HG02852 (cell line): ENCODE measurements around the gene GPA33.

Experiments
- ATAC-seq: cut with Tn5 transposase; IDR thresholded peaks from one replicate; pipeline ENCODE4 v1.9.1; 2021; ENCODE audit warnings: mild to moderate bottlenecking, moderate library complexity; ENCODE audit not compliant: unreplicated experiment

Gene GPA33

DNA sequence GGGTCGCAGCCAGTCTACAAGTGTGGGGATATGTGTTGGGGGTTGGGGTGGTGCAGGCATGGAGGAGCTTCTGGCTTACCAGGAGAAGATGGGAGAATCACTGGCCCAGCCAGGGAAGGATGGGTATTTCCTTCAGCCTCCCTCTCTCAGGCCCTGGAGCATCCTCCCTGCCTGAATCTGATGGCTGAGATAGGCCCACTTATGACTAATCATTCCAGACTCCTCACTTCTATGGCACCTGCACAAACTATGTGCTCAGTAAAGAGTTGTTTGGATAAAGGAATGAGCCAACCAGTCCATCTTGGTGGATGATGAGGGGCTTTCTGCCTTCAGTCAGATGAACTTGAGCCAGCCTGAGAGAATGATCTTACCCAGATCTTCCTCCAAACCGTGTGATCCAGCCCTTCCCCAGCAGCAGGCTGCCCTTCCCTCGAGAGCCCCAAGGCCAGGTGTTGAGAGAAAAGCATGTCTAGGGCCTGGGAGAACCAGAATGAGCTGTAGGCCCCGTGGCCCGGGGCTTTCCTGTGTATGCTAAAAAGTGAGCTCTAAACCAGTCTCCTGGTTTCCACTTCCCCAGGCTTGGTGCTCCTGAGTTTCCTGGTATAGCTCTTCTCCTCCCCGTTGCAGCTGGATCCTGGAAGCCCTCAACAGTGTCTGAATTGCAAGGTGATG is 1.3 kb downstream of the GPA33 start:
- ATAC-seq = no peak

GRCh38 chr1:167086768-167087167 is 3.4 kb downstream of the GPA33 start:
- ATAC-seq = no peak

DNA sequence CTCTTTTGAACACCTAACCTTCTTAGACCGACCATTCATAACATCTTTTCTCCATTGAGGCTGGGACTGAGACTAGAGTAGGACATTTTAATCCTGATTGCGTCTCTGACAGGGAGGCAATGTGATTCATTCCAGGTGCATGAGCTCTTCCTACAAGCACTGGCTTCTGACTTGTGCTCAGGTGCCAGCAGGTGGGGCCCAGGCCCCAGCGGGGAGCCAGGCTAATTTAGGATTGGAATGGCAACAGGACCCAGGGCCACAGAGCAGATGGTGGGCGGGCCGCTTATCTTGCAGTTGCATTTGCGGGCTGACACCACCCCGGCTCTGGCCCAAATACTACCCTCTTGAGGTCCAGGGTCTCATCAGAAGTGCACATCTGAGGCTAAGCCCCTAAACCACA is 4.1 kb downstream of the GPA33 start:
- no peak for ATAC-seq

GRCh38 chr1:167084757-167085156 is 5.4 kb downstream of the GPA33 start:
- ATAC-seq = peak; percentile 42

DNA sequence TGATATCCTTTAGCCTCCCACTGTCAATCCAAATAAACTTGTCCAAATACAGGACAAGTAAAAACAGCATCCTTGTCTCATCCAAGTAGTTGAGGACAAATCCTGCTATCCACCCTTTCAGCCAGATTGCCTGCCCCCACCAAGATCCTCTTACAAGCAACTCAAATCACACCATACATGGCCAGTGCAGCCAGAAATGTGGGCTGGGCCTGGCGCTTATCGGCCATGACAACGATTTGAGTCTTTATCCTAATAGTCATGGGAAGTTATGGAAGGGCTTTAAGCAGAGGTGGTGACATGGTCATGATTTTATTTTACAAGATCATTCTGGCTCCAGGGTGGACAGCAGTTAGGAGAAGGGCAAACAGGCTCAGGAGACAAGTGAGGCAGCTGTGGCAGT is 6.3 kb downstream of the GPA33 start:
- no peak for ATAC-seq

GRCh38 chr1:167083066-167083665 is 7.0 kb downstream of the GPA33 start:
- no peak for ATAC-seq

DNA sequence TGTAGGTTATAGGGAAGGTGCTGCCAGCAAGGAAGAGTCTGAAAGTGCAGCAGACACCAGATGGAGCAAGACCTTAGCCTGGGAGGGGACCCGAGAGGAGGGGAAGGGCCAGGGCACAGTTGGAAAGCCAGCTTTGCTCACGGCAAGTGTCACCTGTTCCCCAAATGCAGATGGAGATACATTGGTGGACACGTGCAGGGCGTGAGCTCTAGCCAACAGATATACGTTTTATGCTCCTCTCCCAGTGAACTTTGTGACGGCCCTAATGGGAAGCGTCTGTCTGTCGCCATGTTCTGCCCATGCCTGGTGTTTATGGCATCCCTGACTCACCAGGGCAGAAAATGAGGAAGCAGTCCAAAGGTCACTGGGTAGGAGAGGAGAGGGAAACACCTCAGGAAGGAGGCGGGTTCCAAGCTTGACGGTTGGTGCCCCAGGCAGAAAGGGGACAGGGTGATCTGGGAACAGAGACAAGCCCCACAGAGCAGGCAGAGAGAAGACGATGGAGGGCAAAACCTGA is 7.6 kb downstream of the GPA33 start:
- ATAC-seq = no peak

- no peak for ATAC-seq
Observed at GRCh38 chr1:167081594-167082156, 8.5 kb downstream of the GPA33 start.

- ATAC-seq = no peak
Observed at GRCh38 chr1:167077868-167078210, 12.3 kb downstream of the GPA33 start.

- no peak for ATAC-seq
Observed at GRCh38 chr1:167077128-167077867, 12.9 kb downstream of the GPA33 start.

DNA sequence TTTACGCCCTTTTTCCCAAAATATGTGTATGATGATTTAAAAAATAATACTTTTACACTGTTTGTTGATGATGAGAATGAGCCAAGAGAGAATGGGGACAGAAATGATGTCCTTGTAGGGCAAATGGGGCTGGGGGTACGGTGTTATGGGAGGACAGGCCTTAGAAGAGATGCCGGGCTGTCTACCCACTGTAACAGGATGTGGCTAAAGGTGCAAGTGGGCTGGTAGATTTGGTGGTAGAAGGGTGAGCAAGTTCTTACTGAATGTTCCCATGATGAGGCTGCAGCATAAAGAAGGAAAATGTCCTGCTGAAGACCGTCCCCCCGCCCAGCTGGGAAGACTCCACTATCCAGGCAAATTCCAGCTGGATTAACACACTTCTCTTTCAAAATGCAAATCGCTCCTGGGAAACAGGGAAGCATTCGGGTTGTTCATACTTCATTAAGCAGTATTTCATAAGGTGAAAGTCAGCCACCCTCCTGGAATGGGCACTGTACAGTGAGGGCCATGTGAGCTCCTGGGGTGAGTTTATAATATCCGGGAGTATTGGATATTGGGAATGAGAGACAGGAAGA is 14.0 kb downstream of the GPA33 start:
- ATAC-seq = no peak

GRCh38 chr1:167071286-167071685 is 18.9 kb downstream of the GPA33 start:
- no peak for ATAC-seq

DNA sequence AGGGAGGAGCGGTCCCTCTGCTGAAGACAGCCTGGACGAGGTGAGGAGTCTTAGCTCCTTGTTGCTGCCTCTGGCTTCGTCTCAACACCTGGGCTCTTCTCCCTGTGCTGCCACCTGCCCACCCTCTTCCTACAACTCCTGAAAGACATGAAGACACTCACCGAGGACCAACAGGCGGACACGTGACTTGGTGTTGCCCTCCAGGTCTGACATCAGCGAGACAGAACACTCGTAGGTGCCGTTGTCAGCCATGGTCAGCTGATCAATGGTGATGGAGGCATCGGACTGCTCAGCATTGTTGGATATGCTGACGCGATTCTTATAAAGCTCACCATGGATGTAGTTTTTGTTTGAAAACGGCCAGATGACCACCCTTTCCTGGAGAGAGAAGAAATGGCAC is 21.4 kb downstream of the GPA33 start:
- ATAC-seq = no peak

- no peak for ATAC-seq
Observed at GRCh38 chr1:167067904-167068303, 22.3 kb downstream of the GPA33 start.

DNA sequence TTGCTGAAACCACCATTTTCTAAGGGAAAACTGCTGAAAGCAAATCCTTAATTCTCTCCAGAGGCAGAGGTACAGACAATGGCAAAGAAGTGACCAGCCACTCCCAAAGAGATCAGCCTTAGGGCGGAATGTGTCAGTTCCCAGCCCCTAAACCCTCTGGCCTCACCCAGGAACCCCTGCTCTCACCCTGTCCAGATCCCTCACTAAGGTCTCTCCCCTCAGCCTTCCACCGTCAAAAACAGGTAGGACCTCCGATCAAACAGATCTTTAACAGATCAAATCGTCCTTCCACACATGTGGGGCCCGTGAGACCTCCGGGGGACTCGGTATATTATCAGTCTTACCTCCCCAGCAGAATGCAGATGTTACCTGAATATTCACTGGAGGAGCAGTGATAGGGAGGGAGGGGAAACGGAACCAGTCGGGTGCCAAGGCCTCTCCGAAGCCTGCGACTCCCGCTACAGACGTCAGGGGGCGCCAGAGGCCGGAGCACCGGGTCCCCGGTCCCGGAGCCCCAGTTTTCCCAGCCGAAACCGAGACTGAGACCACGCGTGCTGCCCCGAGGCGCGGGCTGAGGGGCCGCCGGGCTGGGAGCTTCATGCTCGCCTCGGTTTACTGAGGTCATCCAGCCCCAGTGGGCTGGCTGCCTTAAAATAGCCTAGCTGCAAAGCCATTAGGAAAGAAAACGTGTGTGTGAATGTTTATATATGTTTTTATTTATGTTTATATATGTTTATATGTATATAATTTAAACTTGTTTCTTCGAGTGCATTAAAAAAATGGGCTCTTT is 23.6 kb downstream of the GPA33 start:
- peak; percentile 89 for ATAC-seq

DNA sequence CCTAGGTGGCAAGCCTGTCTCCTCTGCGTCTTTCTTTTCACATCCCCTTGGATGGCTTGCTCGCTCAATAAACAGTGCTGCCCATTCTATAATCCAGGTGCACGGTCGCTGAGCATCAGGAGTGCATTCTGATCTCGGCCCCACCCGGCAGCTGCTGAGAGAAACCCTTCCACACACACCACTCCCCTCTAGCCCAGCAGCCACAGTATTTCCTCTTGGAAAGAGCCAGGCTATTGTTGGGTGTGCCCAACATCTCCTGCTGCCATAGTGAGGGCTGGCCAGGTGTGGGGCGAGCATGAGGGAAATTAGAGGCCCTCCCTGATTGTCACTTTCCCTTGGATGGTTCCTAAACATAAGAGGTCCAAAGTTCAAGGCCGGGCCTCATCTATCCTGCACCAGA is 24.7 kb downstream of the GPA33 start:
- ATAC-seq = no peak

DNA sequence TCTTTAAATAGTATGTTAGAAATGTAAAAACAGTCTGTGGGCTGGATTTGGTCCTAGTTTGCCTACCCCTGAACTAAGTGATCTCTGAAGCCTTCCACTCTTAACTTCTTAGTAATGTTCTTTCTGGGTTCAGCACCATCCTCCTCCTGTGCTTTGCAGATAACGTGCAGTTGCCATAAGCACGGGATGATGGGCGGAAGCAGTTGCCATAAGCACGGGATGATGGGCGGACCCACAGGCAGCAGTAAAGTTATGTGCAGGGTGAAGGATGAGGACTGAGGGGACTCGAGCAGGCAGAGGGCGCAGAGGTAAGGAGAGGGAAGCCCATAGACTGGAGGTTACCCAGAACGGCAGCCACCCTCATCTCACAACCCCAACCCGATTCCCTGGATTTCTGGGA is 25.6 kb downstream of the GPA33 start:
- ATAC-seq = no peak

DNA sequence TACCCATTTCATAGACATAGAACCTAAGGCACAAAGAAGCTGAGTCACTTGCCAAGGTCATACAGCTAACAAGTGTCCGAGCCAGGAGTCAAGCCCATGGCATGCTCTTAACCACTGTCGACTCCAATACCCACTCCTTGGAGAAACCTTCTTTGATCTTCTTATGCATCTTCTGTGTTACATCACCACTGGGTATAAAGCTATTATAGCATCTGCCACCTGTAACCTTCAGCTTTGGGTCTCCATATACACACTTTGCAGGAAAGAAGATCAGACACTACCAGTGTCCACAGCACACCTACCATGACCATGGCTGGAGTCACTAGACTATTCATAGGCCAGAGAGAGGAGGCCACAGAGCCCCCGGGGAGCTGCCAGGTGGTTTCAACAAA is 29.1 kb downstream of the GPA33 start:
- no peak for ATAC-seq

- ATAC-seq = no peak
Observed at GRCh38 chr1:167060141-167061072, 29.8 kb downstream of the GPA33 start.

DNA sequence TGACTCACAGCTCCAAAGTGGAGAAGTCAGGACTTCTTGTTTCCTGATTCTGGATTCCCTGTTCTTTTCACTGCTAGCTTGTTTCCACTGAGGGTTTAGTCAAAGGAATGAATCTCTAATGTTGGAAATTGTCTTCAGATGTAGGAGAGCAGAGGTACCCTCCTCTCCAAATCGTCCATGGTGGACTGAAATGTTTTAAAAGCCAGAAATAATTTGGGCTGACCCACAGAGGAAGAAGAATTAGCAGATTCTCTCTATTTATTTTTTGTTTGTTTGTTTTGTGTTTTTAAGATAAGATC is 30.4 kb downstream of the GPA33 start:
- no peak for ATAC-seq
